NCI-H1417 treated with DMSO at 0.1 percent for 48 hours (cell line): Measurements from ENCODE around the gene ATP2B2.

Source experiments
- DNase-seq: peaks from one replicate; lab custom pipeline; 2025; lab: John Stamatoyannopoulos, UW

Gene ATP2B2

GRCh38 chr3:10469441-10470119 is 35.8 kb downstream of the ATP2B2 start:
- DNase-seq: no peak

DNA sequence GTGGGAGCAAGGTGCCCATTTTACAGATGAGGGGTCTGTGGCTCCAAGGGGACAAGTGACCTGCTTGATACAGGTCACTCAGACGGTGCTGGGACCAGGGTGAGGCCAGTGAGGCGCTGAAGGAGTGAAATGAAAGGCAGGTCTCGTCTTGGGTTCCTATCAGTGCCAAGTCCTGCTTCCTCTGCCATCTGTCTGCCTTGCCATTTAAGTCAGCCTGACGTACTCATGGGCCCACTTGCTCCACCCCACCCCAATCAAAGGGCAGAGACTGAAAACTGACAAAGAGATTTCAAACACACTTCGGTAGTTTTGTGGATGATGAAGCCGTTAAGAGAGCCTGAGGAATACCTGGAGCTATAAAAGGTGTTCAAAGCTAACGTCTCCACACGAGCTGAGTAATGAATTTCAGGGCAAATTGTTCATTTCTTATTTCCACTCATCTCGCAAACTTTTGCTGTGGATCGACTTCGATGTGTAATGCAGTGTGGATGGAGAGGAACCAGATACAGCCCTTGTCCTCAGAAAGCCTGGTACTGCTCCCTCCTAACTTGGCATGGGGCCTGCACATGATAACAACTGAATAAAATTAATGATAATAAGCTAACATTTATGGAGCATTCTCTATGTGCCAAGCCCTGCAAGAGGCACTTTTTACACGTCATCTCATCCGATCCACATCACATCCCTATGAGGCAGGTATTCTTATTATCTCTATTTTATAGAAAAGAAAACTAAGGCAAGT is 36.6 kb downstream of the ATP2B2 start:
- no peak for DNase-seq

- no peak for DNase-seq
These were observed 37.3 kb downstream of the ATP2B2 start for GRCh38 chr3:10467904-10468612.

GRCh38 chr3:10467204-10467603 is 38.2 kb downstream of the ATP2B2 start:
- DNase-seq: no peak

GRCh38 chr3:10466186-10466585 is 39.2 kb downstream of the ATP2B2 start:
- DNase-seq: no peak

DNA sequence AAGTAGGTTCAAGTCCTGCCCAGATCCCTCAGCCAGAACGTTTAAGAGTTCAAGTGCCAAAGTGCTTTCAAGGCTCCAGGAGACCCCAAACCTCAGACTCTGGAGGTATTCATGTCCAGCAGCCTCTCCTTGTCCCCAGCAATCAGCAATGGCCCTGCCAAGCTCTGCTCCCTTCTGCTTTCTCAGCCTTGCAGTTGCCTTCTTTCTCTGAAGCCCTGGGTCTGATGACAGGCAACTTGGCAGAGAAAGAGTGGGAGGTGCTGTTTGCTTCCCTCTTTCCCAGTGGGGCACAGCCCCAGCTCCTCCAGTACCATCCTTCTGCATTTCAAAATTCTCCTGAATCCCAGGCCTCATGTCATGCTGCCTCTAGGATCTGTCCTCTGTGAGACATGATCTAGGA is 40.2 kb downstream of the ATP2B2 start:
- DNase-seq: no peak

GRCh38 chr3:10463533-10464434 is 41.6 kb downstream of the ATP2B2 start:
- no peak for DNase-seq

- no peak for DNase-seq
These were observed 42.5 kb downstream of the ATP2B2 start for GRCh38 chr3:10462641-10463532.

- DNase-seq: no peak
These were observed 44.3 kb downstream of the ATP2B2 start for GRCh38 chr3:10460951-10461545.

DNA sequence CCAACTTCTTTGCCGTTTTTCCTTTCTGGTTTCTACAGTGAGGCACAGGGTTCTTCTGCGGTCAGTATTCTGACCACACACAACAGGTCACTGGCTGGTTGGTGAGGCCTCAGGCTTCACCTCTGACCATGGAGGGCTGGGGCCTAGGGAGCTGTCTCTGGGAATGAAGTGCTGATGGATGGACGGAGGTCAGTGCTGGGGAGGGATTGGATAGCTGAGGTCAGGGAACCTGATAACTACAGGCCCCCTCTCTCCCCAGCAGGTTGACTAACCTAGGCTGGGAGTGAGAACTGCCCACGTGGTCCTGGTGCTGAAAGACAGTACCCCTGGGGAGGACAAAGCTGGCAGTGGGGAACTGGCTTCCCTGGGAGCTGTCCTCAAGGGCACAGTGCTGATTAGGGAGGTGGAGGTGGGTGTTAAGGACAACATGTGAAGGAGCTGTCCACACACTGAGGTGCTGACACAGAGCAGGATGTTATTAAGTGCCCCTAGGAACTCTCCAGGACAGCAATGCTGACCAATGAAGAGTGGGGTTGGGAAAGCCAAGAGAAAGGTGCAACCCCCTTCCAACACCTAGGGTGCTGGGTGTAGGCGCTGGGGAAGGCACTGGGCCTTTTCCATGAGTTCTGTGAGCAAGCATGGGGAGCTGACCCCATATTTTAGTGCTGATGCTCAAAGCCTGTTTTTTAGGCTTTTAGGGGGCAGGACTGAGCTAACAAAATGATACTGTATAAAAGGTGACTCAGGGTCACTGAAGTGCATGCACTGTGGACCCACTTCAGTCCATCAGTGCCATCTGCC is 45.2 kb downstream of the ATP2B2 start:
- DNase-seq: no peak

DNA sequence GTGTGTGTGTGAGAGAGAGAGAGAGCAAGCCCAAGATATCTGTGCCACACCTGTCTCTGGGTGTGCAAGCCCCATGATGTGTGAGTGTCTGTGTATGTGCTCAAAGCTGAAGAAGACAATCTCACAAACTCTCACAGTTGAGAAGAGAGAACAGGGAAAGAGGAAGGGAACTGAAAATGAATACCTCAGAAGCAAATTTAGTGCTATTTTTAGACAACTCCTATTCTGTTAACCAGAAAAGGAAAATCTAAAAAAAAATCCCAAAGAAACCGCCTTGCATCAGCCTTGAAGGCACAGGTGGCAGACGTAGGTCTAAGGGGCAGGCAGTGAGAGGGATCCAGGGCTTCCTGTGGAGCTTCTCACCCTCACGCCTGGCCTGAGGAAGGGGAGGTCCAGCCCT is 47.8 kb downstream of the ATP2B2 start:
- no peak for DNase-seq

GRCh38 chr3:10456981-10457380 is 48.4 kb downstream of the ATP2B2 start:
- DNase-seq: no peak

- DNase-seq: no peak
These were observed 49.9 kb downstream of the ATP2B2 start for GRCh38 chr3:10455545-10455914.

- no peak for DNase-seq
These were observed 50.4 kb downstream of the ATP2B2 start for GRCh38 chr3:10454907-10455544.

- DNase-seq: no peak
These were observed 51.8 kb downstream of the ATP2B2 start for GRCh38 chr3:10453431-10454163.

DNA sequence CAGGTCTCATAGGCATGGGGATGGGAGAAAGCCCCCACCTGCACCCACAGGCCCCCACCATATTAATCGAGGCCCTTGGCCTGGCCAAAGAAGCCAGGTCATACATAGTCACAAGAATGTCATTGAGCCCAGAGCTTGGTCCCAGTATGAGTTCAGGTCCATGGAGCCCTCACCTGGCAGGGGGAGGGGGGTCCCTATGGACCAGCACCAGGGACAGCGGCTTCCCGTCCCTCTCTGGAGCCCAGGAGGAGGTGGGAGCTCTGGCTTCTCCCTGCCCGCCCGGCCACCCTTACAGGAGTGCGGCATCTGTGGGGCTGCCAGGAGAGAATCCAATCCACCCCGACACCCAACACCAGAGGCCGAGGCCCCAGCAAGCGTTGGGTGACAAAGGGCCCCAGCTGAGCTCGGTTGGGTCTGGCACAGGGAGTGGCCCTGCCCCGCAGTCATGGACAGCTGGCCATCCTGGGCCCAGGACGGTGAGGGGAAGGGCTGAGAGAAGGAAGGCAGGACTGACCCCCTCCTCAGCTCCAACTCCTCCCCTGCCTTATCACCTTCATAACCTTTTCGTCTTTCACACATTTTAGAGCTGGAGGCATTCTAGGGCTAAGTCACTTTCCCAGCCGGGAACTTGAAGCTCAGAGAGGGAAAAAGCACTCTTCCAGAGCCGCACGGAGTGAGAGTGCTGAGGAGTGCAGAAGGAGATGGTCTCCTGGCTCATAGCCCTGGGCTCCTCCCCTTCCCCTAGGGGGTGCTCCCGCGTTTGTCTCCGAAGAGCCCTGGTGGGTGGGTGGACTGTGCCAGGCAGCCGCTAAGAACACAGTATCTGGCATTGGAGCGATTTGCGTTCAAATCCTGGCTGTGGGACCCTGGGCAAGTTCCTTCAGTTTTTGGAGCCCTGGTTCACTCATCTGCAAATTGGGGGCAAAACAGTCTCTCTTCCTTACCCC is 54.6 kb downstream of the ATP2B2 start:
- DNase-seq: no peak

DNA sequence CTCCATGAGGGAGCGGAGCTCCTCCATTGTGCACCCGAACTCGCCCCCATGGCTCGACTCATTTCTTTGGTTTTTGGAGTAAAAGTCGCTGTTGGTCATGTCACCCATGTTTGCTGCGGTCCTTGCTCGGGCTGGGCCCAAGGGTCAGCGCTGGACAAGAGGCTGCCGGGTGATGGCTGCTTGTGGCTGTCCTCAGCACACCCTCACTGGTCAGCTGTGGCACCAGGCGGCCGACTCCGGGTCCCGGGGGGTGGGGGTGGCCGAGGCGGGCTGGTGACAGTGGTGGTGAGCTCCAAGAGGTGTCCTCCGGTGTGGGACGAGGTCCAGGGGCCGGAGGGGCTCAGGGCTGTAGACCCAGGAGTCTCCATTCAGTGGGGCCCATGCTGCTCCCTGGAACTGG is 56.0 kb downstream of the ATP2B2 start:
- no peak for DNase-seq
